GM13977 (cell line): ENCODE data around the gene CCDC97.

Experiments
- DNase-seq: peaks from one replicate; pipeline ENCODE4 v3.0.0; 2012; ENCODE audit warnings: low spot score
- CTCF ChIP-seq: IDR thresholded peaks from 2 replicates; pipeline ENCODE4 v1.5.1; 2012; ENCODE audit warnings: mild to moderate bottlenecking, control low read depth; ENCODE audit not compliant: insufficient read depth; ENCODE audit errors: extremely low read depth, missing control alignments
- in situ Hi-C: fragments of 300-500 bp; cut with MboI; formaldehyde crosslinking; loops from one replicate; pipeline ENCODE4 v1.12.0; 2022; ENCODE audit warnings: low sequenced_read_pairs, low pct_unique_long_range_greater_than_20kb, mixed read lengths, inconsistent platforms; ENCODE audit not compliant: unreplicated experiment

The CCDC97 gene

GRCh38 chr19:41323023-41323422 lies 13.1 kb downstream of the CCDC97 start:
- DNase-seq = no peak
- in situ Hi-C loops = no loop called here
- TF ChIP-seq CTCF = no peak

- no peak for TF ChIP-seq CTCF
- in situ Hi-C loops = no loop called here
- DNase-seq = no peak
These were observed 13.6 kb downstream of the CCDC97 start for GRCh38 chr19:41323430-41324125.

GRCh38 chr19:41324231-41324702 lies 14.3 kb downstream of the CCDC97 start:
- no peak for TF ChIP-seq CTCF
- in situ Hi-C loops = no loop called here
- DNase-seq = no peak

- TF ChIP-seq CTCF = no peak
- in situ Hi-C loops = no loop called here
- no peak for DNase-seq
These were observed 15.1 kb downstream of the CCDC97 start for GRCh38 chr19:41324921-41325639.

- TF ChIP-seq CTCF = no peak
- DNase-seq = no peak
- in situ Hi-C loops = no loop called here
These were observed 15.6 kb downstream of the CCDC97 start for GRCh38 chr19:41325640-41325946.

GRCh38 chr19:41325947-41326706 lies 16.2 kb downstream of the CCDC97 start:
- in situ Hi-C loops = no loop called here
- DNase-seq = peak; percentile 86
- no peak for TF ChIP-seq CTCF
